Keratinocyte (primary cell): ENCODE results near the gene FUOM. TPM values are rescaled to one million over a fixed set of nuclear protein-coding genes. Genes with fewer than 3 reads are reported as not detected.
"Not testable (repeated sequence)": the region's sequence is repeated elsewhere in the genome, so short reads cannot be mapped to it uniquely, and the experiment has no call there.

Experiments used
- DNase-seq: peaks from one replicate; pipeline ENCODE4 v3.0.0-alpha.2; 2011; ENCODE audit warnings: low read depth, missing footprints, low spot score
- FAIRE-seq: peaks from 2 replicates; lab custom pipeline; 2011; peaks lifted over from hg19 to GRCh38; lab: Jason Lieb, UNC
- H2AFZ ChIP-seq: 2 replicates; pipeline ENCODE4 v1.6.0; 2012; ENCODE audit warnings: low read length, control low read depth, inconsistent platforms; ENCODE audit not compliant: control insufficient read depth
- H3K27ac ChIP-seq: 2 replicates; pipeline ENCODE4 v1.5.1; 2011; ENCODE audit warnings: low read length; ENCODE audit not compliant: control insufficient read depth, insufficient read depth
- H3K27me3 ChIP-seq: 3 replicates; pipeline ENCODE4 v1.6.0; 2011; ENCODE audit warnings: low read length; ENCODE audit not compliant: control insufficient read depth, insufficient read depth; ENCODE audit errors: extremely low read depth
- H3K36me3 ChIP-seq, 2 experiments: 2 replicates in 1 of 2; 3 replicates in 1 of 2; pipeline ENCODE4 v1.5.1; 2011; ENCODE audit warnings: low read length in 2 of 2, mild to moderate bottlenecking in 1 of 2; ENCODE audit not compliant: control insufficient read depth in 2 of 2, insufficient read depth in 2 of 2; ENCODE audit errors: extremely low read depth in 1 of 2
- H3K4me1 ChIP-seq: 3 replicates; pipeline ENCODE4 v1.5.1; 2011; ENCODE audit warnings: low read length; ENCODE audit not compliant: control insufficient read depth, insufficient read depth; ENCODE audit errors: extremely low read depth
- H3K4me2 ChIP-seq: 3 replicates; pipeline ENCODE4 v1.6.0; 2011; ENCODE audit warnings: low read depth, low read length; ENCODE audit not compliant: control insufficient read depth, insufficient read depth; ENCODE audit errors: extremely low read depth
- H3K4me3 ChIP-seq, 3 experiments: fragments of 200-600 bp in 1 of 3; sonication (generic) in 1 of 3; 2 replicates in 2 of 3; 3 replicates in 1 of 3; pipeline ENCODE4 v1.5.1; 2011 to 2016; ENCODE audit warnings: low read length in 3 of 3, mild to moderate bottlenecking in 3 of 3, control low read depth in 2 of 3, inconsistent platforms in 1 of 3, low read depth in 1 of 3, mixed read lengths in 1 of 3, mixed run types in 1 of 3, moderate library complexity in 1 of 3; ENCODE audit not compliant: control insufficient read depth in 2 of 3, insufficient read depth in 2 of 3; ENCODE audit errors: extremely low read depth in 1 of 3
- H3K79me2 ChIP-seq: 2 replicates; pipeline ENCODE4 v1.6.0; 2012; ENCODE audit warnings: low read length; ENCODE audit not compliant: control insufficient read depth, insufficient read depth
- H3K9ac ChIP-seq: 3 replicates; pipeline ENCODE4 v1.6.0; 2011; ENCODE audit warnings: low read length; ENCODE audit not compliant: control insufficient read depth, insufficient read depth; ENCODE audit errors: extremely low read depth
- H3K9me1 ChIP-seq: 3 replicates; pipeline ENCODE4 v1.6.0; 2011; ENCODE audit warnings: low read length; ENCODE audit not compliant: control insufficient read depth, insufficient read depth; ENCODE audit errors: extremely low read depth
- H3K9me3 ChIP-seq: 2 replicates; pipeline ENCODE4 v1.5.1; 2012; ENCODE audit warnings: low read depth, low read length; ENCODE audit not compliant: control insufficient read depth
- H4K20me1 ChIP-seq: 3 replicates; pipeline ENCODE4 v1.6.0; 2011; ENCODE audit warnings: low read length; ENCODE audit not compliant: control insufficient read depth, insufficient read depth; ENCODE audit errors: extremely low read depth
- CTCF ChIP-seq, 3 experiments: IDR thresholded peaks in 1 of 3; conservative IDR thresholded peaks in 1 of 3; optimal IDR thresholded peaks in 1 of 3; 2 replicates in 2 of 3; 3 replicates in 1 of 3; pipeline versions ENCODE3 to v1.5.1; 2011; ENCODE audit warnings: low read length in 3 of 3, mild to moderate bottlenecking in 3 of 3, moderate library complexity in 2 of 3, control low read depth in 1 of 3, inconsistent platforms in 1 of 3; ENCODE audit not compliant: insufficient read depth in 2 of 3; ENCODE audit errors: extremely low read depth in 1 of 3
- EZH2 ChIP-seq: IDR thresholded peaks from one replicate; pipeline ENCODE4 v1.6.1; 2012; ENCODE audit warnings: inconsistent platforms, mild to moderate bottlenecking, low read length, moderate library complexity
- dilution Hi-C: fragments of 300-500 bp; cut with MboI; formaldehyde crosslinking; loops from one replicate; pipeline ENCODE4 v1.7.0; 2020; ENCODE audit warnings: low sequenced_read_pairs; ENCODE audit not compliant: extremely low pct_ligation_motif_present
- polyA plus RNA-seq, 5 experiments: library from polyadenylated mRNA; depleted of rRNA in 3 of 5; stranded (reverse) in 3 of 5; stranded (forward) in 1 of 5; unstranded in 1 of 5; fragments of >200 nt; gene quantifications; 1 replicate in 1 of 5; 2 replicates in 3 of 5; 3 replicates in 1 of 5; pipeline versions ENCODE4 v1.2.1 to v1.2.3, GENCODE V29; 2011 to 2012; ENCODE audit warnings: missing spikeins in 2 of 5, low read depth in 1 of 5, low replicate concordance in 1 of 5

The FUOM gene
- polyA plus RNA-seq, 1 donor (not counting 4 experiments of a cell fraction or from before 2014, with no cell fraction given) = 11.3 TPM

GRCh38 chr10:133368153-133368552 lies 10.3 kb upstream of the FUOM start:
- Histone ChIP-seq H4K20me1 (no peaks in the 10 kb centered on the region), H3K4me1 (peaks cover 7% of the 10 kb centered on the region), H3K4me2 (no peak overlapping the region), H3K9me1 (no peaks in the 10 kb centered on the region), H3K27me3 (no peaks in the 10 kb centered on the region), H3K79me2 (no peaks in the 10 kb centered on the region), H3K27ac (no peak overlapping the region), H3K9ac (no peak overlapping the region), H3K4me3 (no peak overlapping the region), H3K9me3 (no peaks in the 10 kb centered on the region), H3K36me3 (peaks cover 27% of the 10 kb centered on the region in 2 experiments), H2AFZ (no peak overlapping the region)
- dilution Hi-C loops = no loop called here
- no peak for DNase-seq
- TF ChIP-seq EZH2 = no peak
- no peak for TF ChIP-seq CTCF (optimal IDR thresholded peaks at IDR 0.05 in 1 of 3, IDR thresholded peaks at IDR 0.05 in 1 of 3, conservative IDR thresholded peaks at IDR 0.05 in 1 of 3; ENCODE audit: extremely low read depth in 1 of 3, insufficient read depth in 2 of 3, low read length in 3 of 3)
- FAIRE-seq = no peak

GRCh38 chr10:133367461-133367860 lies 9.6 kb upstream of the FUOM start:
- H3K9me3 ChIP-seq, FAIRE-seq: not testable (repeated sequence)
- H3K36me3 ChIP-seq = peaks cover 27 to 32% of the 10 kb centered on the region in 2 experiments

GRCh38 chr10:133366751-133367150 lies 8.9 kb upstream of the FUOM start:
- Histone ChIP-seq H3K79me2 (no peaks in the 10 kb centered on the region), H3K27me3 (no peaks in the 10 kb centered on the region), H3K9me3 (no peaks in the 10 kb centered on the region), H3K9ac (no peak overlapping the region), H3K27ac (no peak overlapping the region), H3K9me1 (no peaks in the 10 kb centered on the region), H3K4me1 (peaks cover 5% of the 10 kb centered on the region), H3K4me2 (no peak overlapping the region), H3K4me3 (no peak overlapping the region), H4K20me1 (no peaks in the 10 kb centered on the region), H2AFZ (no peak overlapping the region), H3K36me3 (peaks cover 27 to 34% of the 10 kb centered on the region in 2 experiments)
- dilution Hi-C loops = no loop called here
- no peak for DNase-seq
- TF ChIP-seq CTCF (optimal IDR thresholded peaks at IDR 0.05 in 1 of 3, IDR thresholded peaks at IDR 0.05 in 1 of 3, conservative IDR thresholded peaks at IDR 0.05 in 1 of 3; ENCODE audit: extremely low read depth in 1 of 3, insufficient read depth in 2 of 3, low read length in 3 of 3) (no peak), EZH2 (no peak)
- FAIRE-seq = no peak

More at GRCh38 chr10:133367461-133367860, 9.6 kb upstream of the FUOM start:
- H3K27me3 ChIP-seq, DNase-seq, H3K27ac ChIP-seq, H3K4me2 ChIP-seq, H3K4me1 ChIP-seq, H2AFZ ChIP-seq, H3K9me1 ChIP-seq, H3K79me2 ChIP-seq, dilution Hi-C loops, H3K9ac ChIP-seq, H4K20me1 ChIP-seq, H3K4me3 ChIP-seq: not testable (repeated sequence)
